WTC11 (cell line): ENCODE results near the gene SPECC1L.

Source experiments
- CREB1 ChIP-seq: sonication (generic); formaldehyde crosslinking; IDR thresholded peaks from 2 replicates; pipeline ENCODE4 v1.8.0; 2023; ENCODE audit warnings: mild to moderate bottlenecking, missing genetic modification reagents
- ETV6 ChIP-seq: sonication (generic); formaldehyde crosslinking; IDR thresholded peaks from 2 replicates; pipeline ENCODE4 v1.8.1; 2022; ENCODE audit warnings: mild to moderate bottlenecking, missing genetic modification reagents
- MXD4 ChIP-seq: fragments of 250-450 bp; sonication (Bioruptor Pico); IDR thresholded peaks from 2 replicates; pipeline ENCODE4 v1.8.0; 2021; ENCODE audit warnings: mild to moderate bottlenecking, moderate library complexity, borderline replicate concordance
- OVOL2 ChIP-seq: fragments of 250-450 bp; sonication (Bioruptor Pico); IDR thresholded peaks from 2 replicates; pipeline ENCODE4 v1.9.0; 2021; ENCODE audit warnings: mild to moderate bottlenecking, borderline replicate concordance
- TCF7 ChIP-seq: sonication (generic); formaldehyde crosslinking; IDR thresholded peaks from 2 replicates; pipeline ENCODE4 v1.8.0; 2022; ENCODE audit warnings: mild to moderate bottlenecking, low read depth, missing genetic modification reagents, moderate library complexity
- TF ChIP-seq, protein P1 (sequence below): sonication (generic); formaldehyde crosslinking; IDR thresholded peaks from 2 replicates; pipeline ENCODE4 v1.8.1; 2023; ENCODE audit warnings: mild to moderate bottlenecking, missing genetic modification reagents
- TF ChIP-seq, protein P2 (sequence below): fragments of 200-600 bp; IDR thresholded peaks from 2 replicates; pipeline ENCODE4 v1.8.0; 2022; ENCODE audit warnings: antibody characterized with exemption
- TF ChIP-seq, protein P3 (sequence below): sonication (generic); formaldehyde crosslinking; IDR thresholded peaks from 2 replicates; pipeline ENCODE4 v1.8.0; 2022; ENCODE audit warnings: missing genetic modification reagents

DNA sequence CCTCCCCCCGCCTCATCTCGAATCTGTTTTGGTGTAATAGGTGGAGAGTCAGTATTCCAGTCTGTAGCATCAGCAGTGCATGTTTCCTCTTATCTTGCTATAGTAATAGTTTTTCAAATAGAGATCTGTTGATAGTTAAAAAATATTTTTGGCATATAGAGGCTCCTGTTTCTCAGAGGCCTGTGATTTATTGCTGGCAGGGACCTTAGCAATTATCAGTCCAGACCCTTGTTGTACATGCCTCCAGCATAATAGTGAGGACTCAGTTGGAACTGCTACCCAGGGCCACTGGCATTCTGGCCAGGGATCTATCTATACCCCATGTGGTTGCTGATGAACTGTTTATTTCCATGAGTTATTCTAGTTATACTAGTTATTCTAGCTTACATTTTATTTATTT is 52.6 kb downstream of the SPECC1L start:
- TF ChIP-seq, protein P1, sequence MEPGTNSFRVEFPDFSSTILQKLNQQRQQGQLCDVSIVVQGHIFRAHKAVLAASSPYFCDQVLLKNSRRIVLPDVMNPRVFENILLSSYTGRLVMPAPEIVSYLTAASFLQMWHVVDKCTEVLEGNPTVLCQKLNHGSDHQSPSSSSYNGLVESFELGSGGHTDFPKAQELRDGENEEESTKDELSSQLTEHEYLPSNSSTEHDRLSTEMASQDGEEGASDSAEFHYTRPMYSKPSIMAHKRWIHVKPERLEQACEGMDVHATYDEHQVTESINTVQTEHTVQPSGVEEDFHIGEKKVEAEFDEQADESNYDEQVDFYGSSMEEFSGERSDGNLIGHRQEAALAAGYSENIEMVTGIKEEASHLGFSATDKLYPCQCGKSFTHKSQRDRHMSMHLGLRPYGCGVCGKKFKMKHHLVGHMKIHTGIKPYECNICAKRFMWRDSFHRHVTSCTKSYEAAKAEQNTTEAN (CRISPR knock-in tag), result no peak
- TF ChIP-seq ETV6 (CRISPR knock-in tag), result no peak
- TF ChIP-seq, protein P2, sequence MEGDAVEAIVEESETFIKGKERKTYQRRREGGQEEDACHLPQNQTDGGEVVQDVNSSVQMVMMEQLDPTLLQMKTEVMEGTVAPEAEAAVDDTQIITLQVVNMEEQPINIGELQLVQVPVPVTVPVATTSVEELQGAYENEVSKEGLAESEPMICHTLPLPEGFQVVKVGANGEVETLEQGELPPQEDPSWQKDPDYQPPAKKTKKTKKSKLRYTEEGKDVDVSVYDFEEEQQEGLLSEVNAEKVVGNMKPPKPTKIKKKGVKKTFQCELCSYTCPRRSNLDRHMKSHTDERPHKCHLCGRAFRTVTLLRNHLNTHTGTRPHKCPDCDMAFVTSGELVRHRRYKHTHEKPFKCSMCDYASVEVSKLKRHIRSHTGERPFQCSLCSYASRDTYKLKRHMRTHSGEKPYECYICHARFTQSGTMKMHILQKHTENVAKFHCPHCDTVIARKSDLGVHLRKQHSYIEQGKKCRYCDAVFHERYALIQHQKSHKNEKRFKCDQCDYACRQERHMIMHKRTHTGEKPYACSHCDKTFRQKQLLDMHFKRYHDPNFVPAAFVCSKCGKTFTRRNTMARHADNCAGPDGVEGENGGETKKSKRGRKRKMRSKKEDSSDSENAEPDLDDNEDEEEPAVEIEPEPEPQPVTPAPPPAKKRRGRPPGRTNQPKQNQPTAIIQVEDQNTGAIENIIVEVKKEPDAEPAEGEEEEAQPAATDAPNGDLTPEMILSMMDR, result no peak
- no peak for TF ChIP-seq CREB1 (CRISPR knock-in tag)
- TF ChIP-seq, protein P3, sequence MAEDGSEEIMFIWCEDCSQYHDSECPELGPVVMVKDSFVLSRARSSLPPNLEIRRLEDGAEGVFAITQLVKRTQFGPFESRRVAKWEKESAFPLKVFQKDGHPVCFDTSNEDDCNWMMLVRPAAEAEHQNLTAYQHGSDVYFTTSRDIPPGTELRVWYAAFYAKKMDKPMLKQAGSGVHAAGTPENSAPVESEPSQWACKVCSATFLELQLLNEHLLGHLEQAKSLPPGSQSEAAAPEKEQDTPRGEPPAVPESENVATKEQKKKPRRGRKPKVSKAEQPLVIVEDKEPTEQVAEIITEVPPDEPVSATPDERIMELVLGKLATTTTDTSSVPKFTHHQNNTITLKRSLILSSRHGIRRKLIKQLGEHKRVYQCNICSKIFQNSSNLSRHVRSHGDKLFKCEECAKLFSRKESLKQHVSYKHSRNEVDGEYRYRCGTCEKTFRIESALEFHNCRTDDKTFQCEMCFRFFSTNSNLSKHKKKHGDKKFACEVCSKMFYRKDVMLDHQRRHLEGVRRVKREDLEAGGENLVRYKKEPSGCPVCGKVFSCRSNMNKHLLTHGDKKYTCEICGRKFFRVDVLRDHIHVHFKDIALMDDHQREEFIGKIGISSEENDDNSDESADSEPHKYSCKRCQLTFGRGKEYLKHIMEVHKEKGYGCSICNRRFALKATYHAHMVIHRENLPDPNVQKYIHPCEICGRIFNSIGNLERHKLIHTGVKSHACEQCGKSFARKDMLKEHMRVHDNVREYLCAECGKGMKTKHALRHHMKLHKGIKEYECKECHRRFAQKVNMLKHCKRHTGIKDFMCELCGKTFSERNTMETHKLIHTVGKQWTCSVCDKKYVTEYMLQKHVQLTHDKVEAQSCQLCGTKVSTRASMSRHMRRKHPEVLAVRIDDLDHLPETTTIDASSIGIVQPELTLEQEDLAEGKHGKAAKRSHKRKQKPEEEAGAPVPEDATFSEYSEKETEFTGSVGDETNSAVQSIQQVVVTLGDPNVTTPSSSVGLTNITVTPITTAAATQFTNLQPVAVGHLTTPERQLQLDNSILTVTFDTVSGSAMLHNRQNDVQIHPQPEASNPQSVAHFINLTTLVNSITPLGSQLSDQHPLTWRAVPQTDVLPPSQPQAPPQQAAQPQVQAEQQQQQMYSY, result no peak
- no peak for TF ChIP-seq MXD4
- no peak for TF ChIP-seq OVOL2
- no peak for TF ChIP-seq TCF7 (CRISPR knock-in tag)
